Stimulated activated CD4-positive, alpha-beta T cell treated with anti-CD3 and anti-CD28 coated beads, Interleukin-1b, Interleukin-23, amount 100 ng/mL, for 1 hour (primary cell): ENCODE measurements around the gene KCNQ1OT1.
A peak's percentile ranks its signal among the peaks of the same experiment; 100 is the strongest.

ENCODE experiments used
- DNase-seq, 2 donors: peaks; one replicate each; pipeline ENCODE4 v3.0.0-alpha.2; 2020; ENCODE audit warnings: low read depth in 2 of 2

KCNQ1OT1 gene

DNA sequence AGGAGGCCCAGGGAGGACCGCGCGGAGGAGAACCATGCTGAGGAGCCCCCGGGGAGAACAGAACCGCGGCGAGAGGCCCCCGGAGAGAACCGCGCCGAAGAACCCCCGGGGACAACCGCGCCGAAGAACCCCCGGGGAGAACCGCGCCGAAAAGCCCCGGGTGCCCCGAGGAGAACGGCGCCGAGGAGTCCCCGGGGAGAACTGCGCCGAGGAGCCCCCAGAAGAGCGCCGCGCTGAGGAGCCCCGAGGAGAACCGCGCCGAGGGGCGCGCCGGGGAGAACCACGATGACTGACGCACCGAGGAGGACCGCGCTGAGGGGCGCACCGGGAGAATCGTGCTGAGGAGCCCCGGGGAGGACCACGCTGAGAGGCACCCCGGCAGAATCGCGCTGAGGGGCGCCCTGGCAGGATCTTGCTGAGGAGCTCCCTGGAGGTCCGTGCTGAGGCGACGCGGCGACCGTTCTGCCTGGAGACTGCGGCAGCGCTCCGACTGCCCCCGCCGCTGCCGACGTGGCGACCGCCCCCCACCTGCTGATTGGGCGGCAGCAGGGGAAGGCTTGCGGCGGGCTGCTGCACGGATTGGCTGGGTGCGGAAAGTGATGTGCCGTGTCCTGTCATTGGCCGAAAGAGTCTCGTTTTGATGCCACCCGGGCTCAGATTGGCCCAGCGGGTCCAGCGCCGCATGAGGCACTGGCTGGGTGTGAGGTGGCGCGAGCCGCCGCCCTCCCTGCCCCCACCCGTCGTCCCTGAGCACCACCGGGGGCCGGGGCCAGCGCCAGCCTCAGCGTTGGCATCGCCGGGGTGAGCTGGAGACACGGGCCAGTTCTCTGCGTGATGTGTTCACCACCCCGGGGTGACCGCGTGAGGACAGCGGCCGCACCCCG, at the start of gene KCNQ1OT1:
TSS of gene KCNQ1OT1 (minus strand) at position 464 of the 884 bp plus-strand sequence.
- peak; percentile 62 to 68 for DNase-seq

DNA sequence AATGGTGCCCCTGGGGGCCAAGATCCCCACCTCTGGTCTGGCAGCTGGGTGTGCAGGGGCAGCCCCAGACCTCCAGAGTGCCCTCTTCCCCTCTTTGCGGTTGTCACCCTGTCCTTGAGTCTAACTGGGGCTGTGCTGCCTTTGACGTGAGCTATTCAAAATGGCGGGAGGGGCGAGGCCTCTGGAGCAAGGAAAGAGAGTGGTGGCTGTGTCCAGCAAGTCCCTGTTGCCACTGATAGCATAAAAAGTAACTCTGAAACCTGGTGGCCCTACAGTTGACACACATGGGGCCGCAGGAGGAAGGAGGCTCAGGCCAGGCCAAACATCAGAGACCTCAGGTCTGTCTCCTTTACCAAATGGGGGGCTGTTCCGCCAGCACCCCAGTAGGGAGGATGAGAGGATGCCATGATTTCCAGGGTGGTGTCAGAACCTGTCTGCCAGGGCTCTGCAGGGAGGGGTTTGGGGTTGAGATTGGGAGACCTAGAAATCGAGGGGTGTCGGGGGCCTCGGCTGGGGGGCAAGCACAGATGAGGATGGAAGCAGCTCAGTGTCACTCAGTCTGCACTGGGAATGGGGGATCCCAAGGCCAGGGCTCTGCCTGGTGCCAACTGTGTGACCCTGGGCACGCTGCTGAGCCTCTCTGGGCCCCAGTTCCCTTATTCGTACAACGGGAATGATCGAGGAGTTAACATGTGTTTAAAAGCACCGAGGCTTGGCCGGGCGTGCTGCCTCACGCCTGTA, 49.2 kb upstream of the KCNQ1OT1 start:
- no peak for DNase-seq

- DNase-seq, result no peak
Measured at GRCh38 chr11:2748061-2748813, 48.4 kb upstream of the KCNQ1OT1 start.

- DNase-seq, result no peak
Measured at GRCh38 chr11:2747248-2748027, 47.6 kb upstream of the KCNQ1OT1 start.

GRCh38 chr11:2746401-2747247, 46.8 kb upstream of the KCNQ1OT1 start:
- no peak for DNase-seq

DNA sequence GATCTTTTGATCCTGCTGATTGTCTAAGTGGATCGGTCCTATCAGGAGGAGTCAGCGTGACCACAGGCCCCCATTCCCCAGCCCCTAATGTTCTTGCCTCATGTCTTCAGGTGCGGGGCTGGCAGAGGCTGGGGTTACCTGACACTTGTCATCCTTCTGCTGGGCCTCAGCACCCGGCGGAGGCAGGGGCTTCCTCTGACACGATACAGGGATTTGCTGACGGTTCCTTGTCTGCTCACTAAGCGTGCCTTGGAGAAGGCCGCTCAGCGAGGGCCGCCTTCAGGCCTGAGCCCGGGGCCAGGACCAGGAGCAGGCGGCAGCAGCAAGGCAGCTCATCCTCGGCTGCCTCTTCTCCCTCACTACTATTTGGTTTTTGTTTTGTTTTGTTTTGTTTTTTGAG, 45.7 kb upstream of the KCNQ1OT1 start:
- no peak for DNase-seq

GRCh38 chr11:2744166-2744565, 44.4 kb upstream of the KCNQ1OT1 start:
- DNase-seq, result no peak

GRCh38 chr11:2743427-2744110, 43.8 kb upstream of the KCNQ1OT1 start:
- no peak for DNase-seq

- DNase-seq, result no peak
Measured at GRCh38 chr11:2742611-2743426, 43.0 kb upstream of the KCNQ1OT1 start.

DNA sequence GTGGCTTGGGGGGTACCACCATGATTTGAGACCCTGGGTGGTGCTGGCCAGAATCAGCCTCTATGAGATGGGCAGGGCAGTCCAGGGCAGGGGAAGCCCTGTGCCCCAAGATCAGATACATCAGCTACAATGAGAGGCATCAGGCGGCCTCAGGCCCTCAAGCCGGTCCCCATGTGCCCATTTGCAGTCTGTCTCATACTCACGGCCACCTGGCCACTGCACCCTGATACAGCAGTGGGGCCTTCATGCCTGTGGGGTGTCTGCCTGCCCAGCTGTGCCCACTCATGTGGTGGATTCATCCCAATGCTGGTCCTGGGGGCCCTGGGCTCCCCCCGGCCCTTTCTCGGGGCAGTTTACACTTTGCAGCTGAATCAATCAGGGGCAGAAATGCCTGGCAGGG, 42.4 kb upstream of the KCNQ1OT1 start:
- no peak for DNase-seq

DNA sequence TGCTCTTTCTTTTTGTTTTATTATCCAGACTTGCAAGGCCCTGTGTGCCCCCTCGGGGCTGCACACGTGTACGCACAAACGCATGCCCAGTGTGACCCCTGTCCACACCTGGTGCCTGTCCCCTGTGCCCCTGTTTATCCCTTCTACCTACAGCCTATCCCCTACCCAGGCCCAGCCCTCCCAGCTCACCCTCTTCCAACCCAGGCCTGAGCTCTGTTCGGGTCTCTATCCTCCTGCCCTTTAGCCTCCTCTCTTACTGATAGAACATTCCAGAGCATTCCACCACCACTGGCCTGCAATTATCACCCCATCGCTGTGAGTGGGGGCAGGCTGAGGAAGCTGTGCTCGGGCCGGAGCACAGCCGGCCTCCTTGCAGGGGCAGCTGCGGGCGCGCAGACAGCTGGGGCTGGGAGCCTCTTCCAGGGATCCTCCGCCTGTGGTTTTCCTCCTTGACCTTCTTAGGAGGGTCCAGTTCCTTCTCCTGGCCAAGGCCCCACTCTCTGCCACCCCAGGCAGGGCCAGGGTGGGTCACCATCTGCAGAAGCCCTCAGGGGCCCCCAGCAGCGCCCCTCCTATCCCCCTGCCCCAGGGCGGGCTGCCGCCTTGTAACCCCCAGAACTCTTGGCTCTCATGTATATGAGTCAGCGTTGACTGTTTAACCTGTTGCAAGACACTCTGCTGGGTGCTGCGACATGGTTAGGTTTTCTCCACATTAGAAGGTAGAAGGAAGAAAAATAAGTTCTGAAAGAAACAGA, 41.8 kb upstream of the KCNQ1OT1 start:
- DNase-seq, result no peak

DNA sequence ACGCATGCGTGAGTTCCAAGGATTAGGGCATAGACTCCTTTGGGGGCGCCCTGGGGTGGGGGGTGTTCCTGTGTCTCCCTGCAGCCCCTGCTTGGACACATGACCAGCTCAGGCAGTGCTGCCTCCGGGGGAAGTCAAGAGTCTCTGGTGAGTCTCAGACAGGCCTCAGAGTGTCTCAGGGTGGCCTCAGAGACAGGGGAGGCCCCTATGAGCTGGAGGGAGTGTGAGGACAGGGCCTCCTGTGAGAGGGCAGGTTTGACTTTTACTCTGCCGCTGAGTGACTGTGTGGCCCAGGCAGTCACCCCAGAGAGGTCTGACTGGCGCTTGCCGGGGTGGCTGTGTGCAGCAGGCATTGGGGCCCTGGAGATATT, 41.2 kb upstream of the KCNQ1OT1 start:
- no peak for DNase-seq

- no peak for DNase-seq
Measured at GRCh38 chr11:2740275-2740940, 40.6 kb upstream of the KCNQ1OT1 start.

GRCh38 chr11:2739531-2740274, 39.9 kb upstream of the KCNQ1OT1 start:
- no peak for DNase-seq

DNA sequence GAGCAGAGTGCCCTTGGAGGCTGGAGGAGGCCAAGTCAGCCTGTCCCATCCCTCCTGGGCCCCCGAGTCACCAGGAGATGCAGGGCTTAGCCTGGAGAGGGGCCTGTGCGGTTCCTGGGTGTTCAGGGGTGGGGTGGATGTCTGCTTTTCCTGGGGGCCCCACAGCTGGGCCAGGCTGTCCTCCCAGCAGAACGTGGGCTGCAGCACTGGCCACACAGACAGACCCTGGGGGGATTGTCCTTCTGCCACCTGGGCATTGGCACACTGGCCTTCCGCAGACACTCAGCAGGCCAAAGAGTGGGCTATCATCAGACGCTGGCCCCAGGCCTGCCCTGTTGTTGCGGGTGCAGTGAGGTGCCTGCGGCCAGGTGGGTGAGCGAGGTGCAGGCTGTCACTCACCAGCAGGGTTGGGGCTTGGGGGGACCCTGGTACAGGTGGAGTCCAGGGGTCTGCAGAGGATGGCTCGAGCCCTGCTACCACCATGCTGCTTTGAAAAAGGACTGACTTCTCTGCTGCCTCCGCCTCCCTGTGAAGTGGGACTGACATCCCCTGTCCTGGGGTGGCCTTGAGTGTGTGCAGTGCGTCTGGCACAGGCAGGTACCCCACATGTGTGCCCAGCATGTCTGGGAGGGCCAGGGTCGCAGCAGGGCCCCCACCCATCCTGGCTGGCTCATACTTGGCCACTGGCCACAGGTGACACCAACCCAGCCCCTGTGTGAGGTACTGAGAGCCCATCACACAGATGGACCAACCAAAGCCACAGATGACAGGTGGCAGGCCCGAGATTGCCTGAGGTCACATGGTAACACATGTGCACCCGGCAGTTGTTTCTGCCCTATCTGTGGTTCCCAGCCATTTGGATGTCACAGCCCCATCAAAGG, 39.0 kb upstream of the KCNQ1OT1 start:
- no peak for DNase-seq

GRCh38 chr11:2737866-2738265, 38.1 kb upstream of the KCNQ1OT1 start:
- DNase-seq, result no peak
